ENCODE measurements around the gene ZRANB3.

DNA sequence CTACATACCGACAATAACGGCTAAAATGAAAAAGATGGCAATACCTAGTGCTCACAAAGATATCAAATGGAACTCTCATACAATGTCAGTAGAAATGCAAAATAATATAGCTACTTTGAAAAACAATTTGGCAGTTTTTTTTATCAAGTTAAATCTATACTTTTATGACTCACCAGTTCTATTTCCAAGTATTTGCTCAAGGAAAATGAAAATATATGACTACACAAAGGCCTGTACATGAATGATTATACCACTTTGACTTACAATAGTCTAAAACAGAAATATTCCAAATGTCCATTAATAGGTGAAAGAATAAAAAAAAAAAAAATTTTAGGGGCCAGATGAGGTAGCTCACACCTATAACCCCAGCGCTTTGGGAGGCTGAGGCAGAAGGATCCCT, 219.8 kb downstream of the ZRANB3 start:
- TF ChIP-seq THAP11 (CRISPR knock-in tag; IDR thresholded peaks at IDR 0.05) (no peak), ZBTB20 (CRISPR knock-in tag; IDR thresholded peaks at IDR 0.05; ENCODE audit: borderline replicate concordance, low read depth) (no peak), MEF2D (CRISPR knock-in tag; IDR thresholded peaks at IDR 0.05) (no peak), MAFG (CRISPR knock-in tag; IDR thresholded peaks at IDR 0.05) (no peak), SMC3 (IDR thresholded peaks at IDR 0.05; ENCODE audit: low read length) (no peak), ZNF124 (CRISPR knock-in tag; IDR thresholded peaks at IDR 0.05) (no peak), MYC (CRISPR knock-in tag; IDR thresholded peaks at IDR 0.05; ENCODE audit: borderline replicate concordance) (no peak), ZNF451 (CRISPR knock-in tag; IDR thresholded peaks at IDR 0.05) (no peak), NFIB (CRISPR knock-in tag; IDR thresholded peaks at IDR 0.05; ENCODE audit: borderline replicate concordance) (no peak)
- TF ChIP-seq, protein P1, sequence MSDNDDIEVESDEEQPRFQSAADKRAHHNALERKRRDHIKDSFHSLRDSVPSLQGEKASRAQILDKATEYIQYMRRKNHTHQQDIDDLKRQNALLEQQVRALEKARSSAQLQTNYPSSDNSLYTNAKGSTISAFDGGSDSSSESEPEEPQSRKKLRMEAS (IDR thresholded peaks at IDR 0.05): no peak

All from HepG2 (cell line).